ENCODE results near the gene DPEP1.
A peak's percentile ranks its signal among the peaks of the same experiment; 100 is the strongest.
"Not testable (repeated sequence)": the region's sequence is repeated elsewhere in the genome, so short reads cannot be mapped to it uniquely, and the experiment has no call there.

Gene DPEP1

DNA sequence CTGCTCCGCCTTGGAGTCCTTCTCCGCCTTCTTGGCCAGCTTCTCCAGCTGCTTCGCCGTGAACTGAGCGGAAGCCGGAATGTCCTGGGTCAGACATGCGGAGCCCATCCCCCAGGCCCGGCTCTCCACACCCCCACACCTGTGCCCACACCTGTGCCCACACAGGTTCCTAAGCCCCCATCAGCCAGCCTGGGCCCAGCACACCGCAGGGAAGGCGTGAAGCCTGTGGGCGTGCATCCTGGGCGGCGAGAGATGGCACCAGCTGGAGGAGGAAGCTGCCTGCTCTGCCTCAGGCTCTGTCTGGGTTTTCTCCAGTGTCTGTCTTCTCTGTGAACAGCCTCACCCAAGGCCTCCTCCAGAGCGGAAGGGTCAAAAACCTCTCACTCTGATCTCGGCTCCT lies 38.1 kb downstream of the DPEP1 start:
- DNase-seq (ENCODE audit: low read depth) = no peak

DNA sequence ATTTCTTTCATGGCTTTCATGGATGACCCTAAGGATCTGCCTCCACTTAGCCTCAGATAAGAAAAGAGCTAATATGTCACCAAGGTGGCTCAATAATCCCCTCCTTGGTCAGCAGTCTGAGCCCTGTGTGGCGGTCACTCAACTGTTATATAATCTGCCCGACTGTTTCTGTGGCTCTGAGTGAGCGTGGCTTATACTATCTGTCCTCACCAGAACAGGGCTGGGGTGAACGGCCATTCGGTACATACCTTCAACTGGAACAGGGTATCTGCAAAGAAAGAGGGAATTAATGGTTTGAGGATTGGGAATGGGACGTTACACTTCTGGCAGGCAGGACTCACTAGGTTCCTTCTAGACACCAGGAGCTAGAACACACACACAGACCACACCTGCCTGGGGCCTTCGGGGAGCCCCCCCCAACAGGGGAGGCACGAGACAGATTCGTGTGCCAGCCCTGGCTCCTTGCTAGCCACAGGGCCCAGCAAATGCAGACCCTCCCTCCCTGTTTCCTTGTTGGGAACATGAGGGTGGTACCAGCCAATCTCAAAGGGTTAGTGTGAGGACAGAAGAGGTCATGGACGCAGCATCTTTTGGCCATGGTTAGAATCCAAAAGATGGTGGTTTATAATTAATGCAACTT lies 40.3 kb downstream of the DPEP1 start:
- DNase-seq (ENCODE audit: low read depth) = no peak

DNA sequence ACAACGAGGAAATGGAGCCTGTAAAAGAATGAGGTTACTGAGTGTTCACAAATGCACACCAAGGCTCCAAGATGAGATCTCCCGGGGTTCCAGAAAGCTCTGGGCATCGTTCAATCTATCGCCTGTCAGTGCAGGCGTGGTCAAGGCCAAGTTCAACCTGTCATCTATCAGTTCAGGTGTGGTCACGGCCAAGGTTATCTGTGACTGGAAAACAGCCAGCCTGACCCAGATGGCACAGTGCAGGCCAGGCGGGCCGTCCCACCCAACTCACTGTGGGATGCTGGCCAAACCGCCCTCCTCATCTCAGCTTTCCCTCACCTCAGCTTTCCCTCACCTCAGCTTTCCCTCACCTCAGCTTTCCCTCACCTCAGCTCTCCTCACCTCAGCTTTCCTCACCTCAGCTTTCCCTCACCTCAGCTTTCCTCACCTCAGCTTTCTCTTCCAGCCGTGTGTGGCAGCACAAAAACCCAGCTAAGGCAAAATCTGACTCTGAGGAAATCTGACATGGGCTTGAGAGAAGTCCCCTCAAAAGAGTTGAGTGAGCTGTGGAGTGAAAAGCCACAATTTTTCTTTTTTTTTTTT lies 41.7 kb downstream of the DPEP1 start:
- DNase-seq (ENCODE audit: low read depth) = no peak

DNA sequence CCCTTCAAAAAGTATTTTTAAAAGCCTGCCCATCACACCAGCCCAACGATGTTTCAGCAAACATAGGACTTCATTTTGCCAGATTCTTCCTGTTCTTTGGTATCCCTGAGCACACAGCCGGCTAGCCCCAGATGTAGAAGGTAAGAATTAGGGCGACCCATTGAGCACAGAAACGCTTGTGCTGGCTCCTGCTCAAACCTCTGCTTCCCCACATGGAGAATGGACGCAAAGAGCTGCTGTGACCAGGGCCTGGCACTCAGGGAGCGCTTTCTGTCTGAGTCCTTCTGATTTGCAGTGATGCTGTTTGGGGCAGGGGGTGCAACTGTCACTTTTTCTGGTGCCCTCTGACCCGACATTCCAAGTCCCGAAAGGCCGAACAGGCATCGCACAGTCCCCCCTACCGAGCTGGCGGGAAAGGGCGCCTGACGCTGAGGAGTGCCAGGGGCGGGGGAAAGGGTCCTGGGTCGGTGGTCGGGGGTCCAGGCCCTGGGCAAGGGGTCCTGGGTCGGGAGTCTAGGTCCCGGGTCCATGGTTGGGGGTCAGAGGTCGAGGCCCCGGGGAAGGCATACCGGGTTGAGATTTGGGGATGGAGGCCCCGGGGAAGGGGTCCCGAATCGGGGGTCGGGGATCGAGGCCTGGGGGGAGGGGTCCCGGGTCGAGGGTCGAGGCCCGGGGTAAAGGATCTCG lies 43.1 kb downstream of the DPEP1 start:
- DNase-seq (ENCODE audit: low read depth) = no peak

DNA sequence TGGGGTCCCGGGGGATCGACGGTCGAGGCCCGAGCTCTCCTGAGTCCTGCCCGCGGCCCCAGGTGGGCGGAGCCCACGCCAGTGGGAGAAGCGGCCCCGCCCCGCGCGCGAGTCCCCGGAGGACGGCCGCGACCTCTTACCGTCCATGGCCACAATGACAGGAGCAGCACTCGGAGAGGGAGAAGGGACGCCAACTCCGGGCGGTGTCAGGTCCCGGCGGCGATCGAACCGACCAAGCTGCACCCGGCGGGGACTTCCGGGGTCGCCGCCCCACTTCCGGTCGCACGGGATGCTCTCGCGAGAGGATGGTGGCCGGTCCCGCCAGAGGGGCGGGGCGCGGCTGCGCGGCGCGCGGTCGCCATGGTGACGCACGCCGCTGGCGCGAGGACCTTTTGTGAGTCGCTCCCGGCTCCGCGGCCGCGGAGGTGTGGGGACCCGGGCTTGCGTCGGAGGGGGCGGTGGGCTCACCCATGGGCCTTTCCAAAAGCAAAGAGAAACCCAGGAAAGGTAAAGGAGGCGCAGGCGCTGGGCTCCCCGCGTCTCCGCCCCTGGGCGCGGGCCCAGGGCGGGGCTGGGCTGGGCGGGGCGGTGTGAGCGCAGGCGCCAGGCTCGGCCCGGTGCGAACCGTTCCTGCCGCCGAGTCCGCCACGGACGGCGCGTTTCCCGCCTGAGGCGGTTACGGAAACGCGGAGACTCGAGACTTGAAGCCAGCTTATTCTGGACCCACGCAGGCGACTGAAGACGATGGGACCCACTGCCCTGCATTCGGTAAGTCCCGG lies 44.2 kb downstream of the DPEP1 start, which contains the start of the genes CHMP1A and SPATA33:
TSS of gene CHMP1A (minus strand) at position 267 of the 779 bp plus-strand sequence. CDS start at position 147, 120 bp downstream.
TSS of gene SPATA33 (plus strand) at position 395 of the 779 bp plus-strand sequence. CDS start at position 471, 76 bp downstream.
- peak; percentile 82 for DNase-seq (ENCODE audit: low read depth)

DNA sequence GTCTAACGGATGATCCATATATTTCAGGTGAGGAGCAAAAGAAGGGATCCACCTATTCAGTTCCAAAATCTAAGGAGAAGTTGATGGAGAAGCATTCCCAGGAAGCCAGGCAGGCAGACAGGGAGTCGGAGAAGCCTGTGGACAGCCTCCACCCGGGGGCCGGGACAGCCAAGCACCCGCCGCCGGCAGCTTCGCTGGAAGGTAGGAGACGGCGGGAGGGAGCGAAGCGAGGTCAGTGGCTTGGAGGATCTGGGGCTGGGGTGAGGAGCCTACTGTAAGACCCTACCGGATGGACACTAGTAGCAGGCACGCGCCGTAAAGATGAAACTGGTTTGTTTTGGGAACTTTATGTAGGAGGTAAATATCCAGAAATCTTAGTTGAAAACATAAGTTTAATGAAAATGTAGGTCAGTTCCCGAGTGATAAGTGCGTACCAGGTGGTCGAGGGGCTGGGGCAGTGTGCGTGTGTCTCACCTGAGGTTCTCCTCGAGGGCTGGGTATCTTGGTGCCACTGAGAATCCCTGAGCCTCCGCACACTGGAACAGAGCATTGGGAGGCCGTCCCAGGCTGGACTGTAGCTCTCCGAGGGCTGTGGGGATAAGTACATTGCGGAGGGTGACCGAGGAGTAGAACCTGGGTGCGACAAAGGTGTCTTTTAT lies 44.9 kb downstream of the DPEP1 start:
- DNase-seq (ENCODE audit: low read depth) = no peak

DNA sequence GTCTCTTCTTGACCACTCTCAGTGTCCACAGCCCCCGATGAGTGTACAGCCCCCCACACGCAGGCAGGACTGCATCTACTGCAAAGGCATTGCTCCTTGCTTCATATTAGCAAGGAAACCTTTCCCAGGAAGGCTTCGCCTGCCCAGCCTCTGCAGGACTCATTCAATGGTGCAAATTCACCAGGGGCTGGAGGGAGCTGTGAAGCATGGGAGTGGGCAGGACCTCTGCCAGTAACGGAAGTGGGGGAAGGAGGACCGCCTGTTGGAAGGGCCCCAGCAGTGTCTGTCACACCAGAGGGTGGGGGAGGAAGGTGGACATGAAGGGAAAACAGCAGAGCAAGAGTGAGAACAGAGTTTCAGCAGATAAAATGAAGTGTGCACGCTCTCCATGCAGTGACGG lies 46.7 kb downstream of the DPEP1 start:
- no peak for DNase-seq (ENCODE audit: low read depth)

DNA sequence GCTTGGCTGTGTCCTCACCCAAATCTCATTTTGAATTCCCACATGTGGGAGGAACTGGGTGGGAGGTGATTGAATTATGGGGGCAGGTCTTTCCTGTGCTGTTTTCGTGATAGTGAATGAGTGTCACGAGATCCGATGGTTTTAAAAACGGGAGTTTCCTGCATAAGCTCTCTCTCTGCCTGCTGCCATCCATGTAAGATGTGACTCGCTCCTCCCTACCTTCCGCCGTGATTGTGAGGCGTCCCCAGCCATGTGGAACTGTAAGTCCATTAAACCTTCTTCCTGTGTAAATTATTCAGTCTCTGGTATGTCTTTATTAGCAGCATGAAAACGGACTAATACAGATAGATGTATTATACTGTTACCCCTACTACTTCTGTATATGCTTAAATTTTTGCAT lies 47.8 kb downstream of the DPEP1 start:
- no peak for DNase-seq (ENCODE audit: low read depth)

DNA sequence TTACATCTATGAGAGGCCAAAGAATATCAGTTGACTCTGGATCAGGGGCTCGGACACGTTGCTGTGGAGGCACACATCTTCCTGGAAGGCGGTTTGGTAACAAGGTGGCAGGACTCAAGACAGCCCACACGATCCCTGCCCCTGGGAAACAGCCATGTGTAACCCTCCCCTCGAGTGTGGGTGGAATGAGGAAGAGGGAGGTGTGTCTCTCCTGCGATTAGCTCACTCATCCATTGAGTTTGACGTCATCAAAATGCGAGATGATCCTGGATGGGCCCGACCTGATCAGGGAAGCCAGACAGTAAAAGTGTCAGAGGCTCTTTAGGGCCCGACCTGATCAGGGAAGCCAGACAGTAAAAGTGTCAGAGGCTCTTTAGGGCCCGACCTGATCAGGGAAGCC lies 50.8 kb downstream of the DPEP1 start:
- DNase-seq (ENCODE audit: low read depth) = not testable (repeated sequence)

DNA sequence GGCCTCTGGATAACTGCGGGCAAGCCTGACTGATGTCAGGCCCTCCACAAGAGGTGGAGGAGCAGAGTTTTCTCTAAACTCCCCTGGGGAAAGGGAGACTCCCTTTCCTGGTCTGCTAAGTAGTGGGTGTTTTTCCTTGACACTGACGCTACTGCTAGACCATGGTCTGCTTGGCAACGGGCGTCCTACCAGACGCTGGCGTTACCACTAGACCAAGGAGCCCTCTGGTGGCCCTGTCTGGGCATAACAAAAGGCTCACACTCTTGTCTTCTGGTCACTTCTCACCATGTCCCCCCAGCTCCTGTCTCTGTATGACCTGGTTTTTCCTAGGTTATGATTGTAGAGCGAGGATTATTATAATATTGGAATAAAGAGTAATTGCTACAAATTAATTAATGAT lies 53.6 kb downstream of the DPEP1 start:
- DNase-seq (ENCODE audit: low read depth) = not testable (repeated sequence)

DNA sequence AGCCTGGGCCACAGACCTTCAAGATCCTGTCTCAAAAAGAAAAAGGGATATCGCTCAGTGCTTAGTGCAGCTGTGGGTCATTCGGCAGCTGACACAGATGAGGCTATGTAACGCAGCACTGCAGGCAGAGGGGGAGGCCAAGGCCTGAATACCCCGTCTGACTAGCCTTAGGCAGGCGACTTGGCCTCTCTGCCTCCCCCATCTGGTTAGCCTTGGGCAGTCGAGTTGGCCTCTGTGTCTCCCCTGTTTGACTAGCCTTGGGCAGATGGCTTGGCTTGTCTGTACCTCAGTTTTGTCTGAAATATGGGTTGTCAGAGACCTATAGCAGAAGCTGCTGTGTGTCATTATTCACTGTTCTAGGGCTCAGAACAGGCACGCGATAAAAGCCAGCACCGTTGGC lies 54.2 kb downstream of the DPEP1 start:
- no peak for DNase-seq (ENCODE audit: low read depth)

DNA sequence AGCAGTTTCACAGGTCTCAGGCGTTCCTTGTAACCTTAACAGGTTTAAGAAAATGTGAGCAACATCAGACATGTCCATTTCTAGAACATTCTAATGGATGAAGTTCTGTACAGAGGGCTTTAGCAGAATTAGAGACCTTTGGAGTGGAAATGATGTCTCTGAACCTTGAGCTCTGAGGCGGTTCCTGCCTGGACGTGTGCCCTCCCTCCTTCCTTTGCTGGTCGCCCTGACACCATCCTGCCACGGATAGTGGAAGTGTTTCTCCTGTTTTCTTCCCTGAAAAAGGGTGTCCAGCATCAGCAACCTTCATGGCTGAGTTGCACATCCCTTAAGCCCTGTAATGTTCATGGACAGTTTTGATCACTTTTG lies 55.3 kb downstream of the DPEP1 start:
- no peak for DNase-seq (ENCODE audit: low read depth)

DNA sequence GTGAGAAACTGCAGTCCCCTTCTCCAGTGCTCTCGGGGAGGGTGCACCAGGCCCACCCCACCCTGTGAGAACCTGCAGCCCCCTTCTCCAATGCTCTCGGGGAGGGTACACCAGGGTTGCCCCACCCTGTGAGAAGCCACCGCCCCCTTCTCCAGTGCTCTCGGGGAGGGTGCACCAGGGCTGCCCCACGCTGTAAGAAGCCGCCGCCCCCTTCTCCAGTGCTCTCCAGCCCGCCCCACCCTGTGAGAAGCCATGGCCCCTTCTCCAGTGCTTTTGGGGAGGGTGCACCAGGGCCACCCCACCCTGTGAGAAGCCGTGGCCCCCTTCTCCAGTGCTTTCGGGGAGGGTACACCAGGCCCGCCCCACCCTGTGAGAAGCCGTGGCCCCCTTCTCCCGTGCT lies 56.3 kb downstream of the DPEP1 start:
- no peak for DNase-seq (ENCODE audit: low read depth)

DNA sequence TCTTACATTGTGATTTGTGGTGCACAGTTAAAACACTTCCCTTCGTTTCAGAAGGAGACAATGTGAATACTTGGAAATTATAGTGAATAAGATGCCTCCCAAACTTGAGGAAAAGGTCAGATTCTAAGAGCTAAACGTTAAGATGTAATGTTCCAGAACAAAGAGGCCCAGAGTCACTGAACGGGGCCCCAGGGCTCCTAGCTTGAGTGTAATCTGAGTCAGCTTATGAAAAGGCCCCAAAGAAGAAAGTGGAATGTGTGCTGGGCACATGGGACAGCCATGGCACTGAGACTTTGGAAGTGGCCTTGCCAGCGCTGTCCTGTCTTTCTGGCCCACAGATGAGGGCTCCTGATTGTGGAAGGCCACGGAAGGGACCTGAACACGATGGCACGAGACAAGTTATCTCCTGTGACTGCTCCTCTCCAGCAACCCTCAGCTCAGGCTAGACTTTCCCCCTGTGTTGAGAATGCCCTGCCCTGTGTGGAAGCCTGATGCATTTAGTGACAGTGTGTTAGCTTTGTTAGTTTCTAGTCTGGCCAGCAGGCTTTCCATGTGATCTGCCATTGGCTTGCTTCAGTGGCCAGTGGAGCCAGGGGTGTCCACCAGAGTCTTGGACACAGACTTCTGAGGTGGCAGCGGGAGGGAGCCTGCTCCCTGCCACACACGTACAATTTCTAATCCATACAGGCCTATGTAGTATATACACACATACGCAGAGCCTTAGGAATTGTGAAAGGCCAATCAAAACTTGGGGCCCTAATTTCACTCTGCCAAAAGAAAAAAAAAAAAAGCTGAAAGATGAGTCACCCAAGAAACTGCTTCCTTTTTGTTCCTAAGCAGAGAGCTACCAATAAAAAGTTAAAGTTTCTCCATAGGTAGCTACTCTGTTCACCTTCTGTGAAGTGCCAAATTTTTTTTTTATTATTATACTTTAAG lies 57.3 kb downstream of the DPEP1 start:
- DNase-seq (ENCODE audit: low read depth) = no peak

DNA sequence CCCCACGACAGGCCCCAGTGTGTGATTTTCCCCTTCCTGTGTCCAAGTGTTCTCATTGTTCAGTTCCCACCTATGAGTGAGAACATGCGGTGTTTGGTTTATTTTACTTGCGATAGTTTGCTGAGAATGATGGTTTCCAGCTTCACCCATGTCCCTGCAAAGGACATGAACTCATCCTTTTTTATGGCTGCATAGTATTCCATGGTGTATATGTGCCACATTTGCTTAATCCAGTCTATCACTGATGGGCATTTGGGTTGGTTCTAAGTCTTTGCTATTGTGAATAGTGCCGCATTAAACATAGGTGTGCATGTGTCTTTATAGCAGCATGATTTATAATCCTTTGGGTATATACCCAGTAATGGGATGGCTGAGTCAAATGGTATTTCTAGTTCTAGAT lies 58.1 kb downstream of the DPEP1 start:
- not testable (repeated sequence) for DNase-seq (ENCODE audit: low read depth)

DNA sequence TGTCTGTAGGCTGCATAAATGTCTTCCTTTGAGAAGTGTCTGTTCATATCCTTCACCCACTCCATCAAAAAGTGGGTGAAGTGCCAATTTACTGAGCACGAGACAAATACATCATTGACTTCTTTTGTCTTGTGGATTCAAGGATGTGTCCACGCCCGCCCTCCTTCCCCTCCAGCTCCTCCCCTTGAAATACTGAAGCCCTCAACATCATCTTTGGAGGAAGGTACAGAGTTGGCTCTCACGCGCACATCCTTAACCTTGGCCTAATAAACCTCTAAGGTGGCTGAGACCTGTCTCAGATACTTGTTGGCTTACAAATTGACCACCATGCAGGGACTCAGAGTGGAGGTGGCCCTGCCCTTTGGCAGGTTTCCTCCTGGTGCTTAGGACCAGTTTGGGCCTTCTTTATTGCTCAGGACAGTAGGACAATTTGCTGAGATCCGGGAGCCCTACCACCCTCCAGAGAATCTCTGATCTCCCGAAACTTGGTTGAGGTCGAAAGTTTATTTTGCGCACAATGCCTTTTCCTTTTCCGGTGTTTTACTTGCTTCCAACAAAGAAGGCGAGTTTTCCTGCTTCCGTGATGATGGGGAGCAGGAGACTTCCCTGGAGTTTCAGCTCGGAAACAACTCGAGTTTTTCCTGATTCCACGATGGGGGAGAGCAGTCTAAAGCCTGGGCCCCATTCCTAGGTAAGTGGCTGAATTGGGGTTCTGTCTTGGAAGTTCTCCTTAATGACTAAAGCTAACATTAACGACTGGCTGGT lies 58.9 kb downstream of the DPEP1 start:
- no peak for DNase-seq (ENCODE audit: low read depth)

DNA sequence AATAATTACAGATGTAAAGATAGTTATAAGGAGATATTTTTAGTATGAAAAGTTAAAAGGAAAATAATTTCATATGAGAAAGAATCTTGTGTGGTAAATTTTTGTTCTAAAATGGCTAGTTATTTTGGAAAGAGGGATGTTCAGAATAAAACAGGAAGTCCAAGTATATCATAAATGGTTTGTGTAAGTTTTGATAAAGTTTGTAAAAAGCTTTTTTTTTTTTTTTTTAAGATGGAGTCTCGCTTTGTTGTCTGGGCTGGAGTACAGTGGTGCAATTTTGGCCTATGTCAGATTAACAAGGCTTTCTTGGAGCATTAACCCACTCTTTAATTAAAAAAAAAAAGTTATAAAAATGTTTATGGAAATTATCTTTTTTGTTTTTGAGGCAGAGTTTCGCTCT lies 64.8 kb downstream of the DPEP1 start:
- no peak for DNase-seq (ENCODE audit: low read depth)

DNA sequence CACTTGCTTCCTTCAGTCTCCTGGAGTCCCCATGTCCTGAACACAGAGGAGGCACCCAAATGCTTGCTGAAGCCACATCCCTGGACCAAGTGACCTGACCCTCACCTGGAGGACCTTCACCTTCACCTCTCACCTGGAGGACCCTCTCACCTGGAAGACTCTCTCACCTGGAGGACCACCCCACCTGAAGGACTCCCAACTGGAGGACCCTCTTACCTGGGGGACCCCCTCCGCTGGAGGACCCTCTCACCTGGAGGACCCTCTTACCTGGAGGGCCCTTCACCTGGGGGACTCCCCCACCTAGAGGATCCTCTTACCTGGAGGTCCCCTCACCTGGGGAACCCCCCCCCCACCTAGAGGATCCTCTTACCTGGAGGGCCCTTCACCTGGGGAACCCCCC lies 72.5 kb downstream of the DPEP1 start:
- no peak for DNase-seq (ENCODE audit: low read depth)

DNA sequence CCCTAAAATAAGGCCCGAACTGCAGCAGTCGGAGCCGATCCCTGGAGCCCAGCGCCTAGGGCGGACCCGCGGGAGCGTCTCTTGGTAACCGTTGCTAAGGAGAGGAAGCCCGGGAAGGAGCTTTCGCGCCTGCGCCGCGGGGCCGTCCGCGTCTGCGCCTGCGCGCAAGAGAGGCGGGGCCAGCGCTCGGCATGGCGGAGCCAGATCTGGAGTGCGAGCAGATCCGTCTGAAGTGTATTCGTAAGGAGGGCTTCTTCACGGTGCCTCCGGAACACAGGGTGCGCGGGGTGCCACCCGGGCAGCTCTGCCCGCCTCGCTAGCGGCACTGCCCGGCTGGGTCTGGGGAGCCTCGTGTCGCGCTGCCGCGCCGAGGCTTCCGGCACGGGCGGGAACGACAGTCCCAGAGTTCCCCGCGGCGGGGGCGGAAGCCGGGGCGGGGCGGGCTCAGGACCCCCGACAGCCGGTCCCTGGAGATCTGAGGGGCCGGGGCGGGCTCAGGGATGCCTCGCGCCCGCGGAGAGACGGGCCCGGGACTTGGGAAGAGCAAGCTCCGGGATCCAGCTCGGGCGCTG lies 73.2 kb downstream of the DPEP1 start, which contains the start of gene CDK10:
TSS of gene CDK10 (plus strand) at position 170 of the 572 bp plus-strand sequence. CDS start at position 192, 22 bp downstream.
- peak; percentile 86 for DNase-seq (ENCODE audit: low read depth)
